Islet of Langerhans (tissue), 1 donor: ENCODE data around the gene USP3.

ENCODE experiments used
- FAIRE-seq: peaks from one replicate; lab custom pipeline; 2011; peaks lifted over from hg19 to GRCh38; lab: Jason Lieb, UNC

USP3 gene

GRCh38 chr15:63504247-63504978 lies at the start of gene USP3:
TSS of gene USP3 (plus strand) at chr15:63504593. CDS start at chr15:63504740, 147 bp downstream.
- no peak for FAIRE-seq

DNA sequence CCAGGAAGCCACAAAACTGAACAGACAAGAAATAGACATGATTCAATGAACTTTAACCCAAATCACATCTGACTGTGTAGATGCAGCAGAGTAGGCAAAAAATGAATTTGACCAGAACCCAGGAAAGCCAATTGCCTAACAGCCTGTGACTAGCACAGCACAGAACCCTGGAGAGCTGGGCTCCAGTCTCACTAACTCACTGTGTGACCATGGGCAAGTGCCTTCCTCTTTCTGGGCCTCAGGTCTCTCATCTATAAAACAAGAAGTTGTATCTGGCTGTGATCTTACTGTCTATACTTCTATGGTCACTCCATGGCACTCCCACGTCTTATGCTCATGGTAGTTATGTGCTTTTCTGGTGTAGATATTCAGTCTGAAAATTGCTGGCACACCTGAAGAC lies 48.1 kb upstream of the USP3 start:
- FAIRE-seq = no peak

GRCh38 chr15:63457379-63457778 lies 47.0 kb upstream of the USP3 start:
- no peak for FAIRE-seq

DNA sequence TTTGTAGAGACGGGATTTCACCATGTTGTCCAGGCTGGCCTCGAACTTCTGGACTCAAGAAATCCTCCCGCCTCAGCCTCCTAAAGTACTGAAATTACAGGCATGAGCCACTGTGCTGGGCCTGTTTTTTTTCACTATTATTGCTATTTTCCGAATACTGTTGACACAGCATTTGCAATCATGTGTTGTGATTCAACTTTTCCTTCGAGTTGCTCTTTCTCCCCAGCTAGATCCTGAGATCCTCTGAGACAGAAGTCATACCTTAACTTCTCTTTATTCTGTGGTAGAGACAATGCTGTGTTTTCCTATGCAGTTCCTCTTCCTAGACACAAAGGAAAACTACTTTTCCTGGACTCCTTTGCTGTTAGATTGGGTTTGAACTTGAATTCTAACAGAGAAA lies 46.4 kb upstream of the USP3 start:
- FAIRE-seq = no peak

- no peak for FAIRE-seq
These were observed 45.5 kb upstream of the USP3 start for GRCh38 chr15:63458794-63459395.

DNA sequence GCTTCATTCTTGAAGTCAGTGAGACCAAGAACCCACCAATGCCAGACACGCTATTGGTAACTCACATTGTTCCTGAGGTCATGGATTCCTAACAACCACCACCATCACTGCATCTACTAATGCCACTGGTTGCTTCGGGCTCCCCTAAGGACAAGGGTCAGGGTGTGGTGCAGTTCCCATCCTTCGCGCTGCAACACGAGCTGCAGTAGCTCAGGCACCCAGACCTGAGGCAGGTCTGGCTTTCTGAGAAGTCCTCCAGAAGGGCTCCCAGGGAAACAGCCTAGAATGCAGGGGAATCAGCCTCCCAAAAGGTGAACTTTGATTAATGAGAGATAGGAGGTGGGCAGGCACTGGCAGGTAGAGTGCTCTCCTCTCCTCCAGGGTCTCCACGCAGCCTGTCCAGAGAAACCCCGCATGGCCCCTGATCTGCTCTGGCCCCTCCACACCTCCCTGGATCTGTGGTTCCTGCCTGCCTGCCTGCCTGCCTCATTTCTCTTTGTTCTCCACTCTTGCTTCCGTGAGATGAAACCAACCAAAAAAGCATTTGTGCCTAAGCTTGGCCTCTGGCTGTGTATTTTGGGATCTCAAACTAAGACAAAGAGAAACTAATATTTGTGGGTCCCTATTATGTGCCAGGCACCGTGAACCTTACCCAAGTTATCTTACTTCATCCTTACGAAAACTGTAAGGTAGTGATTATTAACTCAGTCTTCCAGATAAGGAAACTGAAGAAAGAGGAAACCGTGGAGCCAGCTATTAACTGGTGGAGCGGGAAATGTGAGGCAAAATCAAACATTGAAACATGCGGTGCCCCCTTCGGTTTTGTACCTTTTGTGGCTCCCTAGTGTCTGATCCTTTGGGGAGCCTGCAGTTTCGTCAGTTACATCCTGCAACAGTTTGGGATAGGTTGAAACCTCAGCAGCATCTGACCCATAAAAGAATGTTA lies 43.9 kb upstream of the USP3 start:
- FAIRE-seq = no peak

DNA sequence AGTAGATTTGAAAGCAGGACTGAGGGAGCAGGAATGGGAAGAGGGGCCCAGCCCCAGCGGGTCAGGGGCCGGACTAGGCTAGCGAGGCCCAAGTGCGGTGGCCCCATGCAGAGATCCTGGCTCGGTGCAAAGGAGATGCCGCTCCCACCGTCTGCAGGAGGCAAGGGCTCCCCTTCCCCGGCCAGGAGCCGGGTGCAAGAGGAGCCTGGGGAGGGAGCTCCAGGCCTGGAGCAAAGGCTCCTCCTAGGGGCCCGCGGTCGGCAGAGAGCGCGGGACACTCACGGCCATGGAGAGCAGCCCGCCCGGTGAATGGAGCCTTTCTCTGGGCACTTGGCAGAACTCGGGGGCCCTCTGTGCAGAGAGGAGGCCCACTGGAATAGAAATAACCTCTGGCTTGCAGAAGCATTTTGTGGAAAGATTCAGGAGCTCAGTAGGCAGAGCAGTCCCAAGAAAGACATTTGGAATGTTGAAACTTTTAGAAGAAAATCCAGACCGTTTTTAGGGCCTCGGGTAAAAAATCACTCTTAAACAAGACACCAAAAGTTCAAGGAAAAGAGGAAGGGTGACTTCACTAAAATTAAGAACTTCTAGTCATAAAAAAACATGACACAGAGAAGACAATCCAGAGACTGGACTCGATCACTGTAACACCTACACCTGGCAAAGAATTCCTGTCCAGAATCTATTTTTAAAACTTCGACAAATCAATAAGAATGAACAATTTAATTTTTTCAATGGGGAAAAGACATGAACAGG lies 43.0 kb upstream of the USP3 start:
- no peak for FAIRE-seq

DNA sequence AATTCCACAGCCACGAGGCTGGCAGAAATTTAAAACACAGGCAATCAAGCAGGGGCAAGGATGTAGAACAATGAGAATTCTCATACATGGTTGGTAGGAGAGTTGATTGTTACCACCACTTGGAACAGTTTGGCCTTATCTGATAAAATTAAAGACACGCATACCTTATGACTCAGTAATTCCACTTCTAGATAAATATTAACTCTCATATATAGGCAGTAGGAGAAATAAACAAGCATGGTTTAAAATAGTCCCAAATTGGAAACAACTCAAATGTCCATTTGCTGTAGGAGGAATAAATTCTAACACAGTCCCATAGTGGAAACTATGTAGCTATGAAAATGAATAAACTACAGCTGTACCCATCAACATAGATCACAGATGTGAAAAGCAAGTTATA lies 42.3 kb upstream of the USP3 start:
- FAIRE-seq = no peak

- no peak for FAIRE-seq
These were observed 41.4 kb upstream of the USP3 start for GRCh38 chr15:63463036-63463435.

DNA sequence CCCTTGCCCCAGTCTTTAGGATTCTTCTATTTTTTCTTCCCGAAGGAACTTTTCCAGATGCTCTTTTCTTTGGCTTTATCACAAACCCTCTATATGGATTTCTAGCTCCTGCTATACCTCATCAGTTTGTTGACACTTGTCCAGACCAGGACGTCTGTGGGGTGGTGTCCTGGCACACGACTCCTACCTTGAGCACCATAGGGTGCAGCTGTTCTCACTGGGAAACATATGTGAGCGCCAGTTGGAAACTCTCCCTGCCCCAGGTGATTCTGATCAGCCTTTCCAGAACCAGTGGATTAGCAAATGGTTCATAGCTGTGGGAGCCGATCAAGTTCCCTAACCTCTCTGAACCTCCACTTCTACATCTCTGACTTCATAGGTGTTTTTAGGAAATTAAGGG lies 40.6 kb upstream of the USP3 start:
- no peak for FAIRE-seq

DNA sequence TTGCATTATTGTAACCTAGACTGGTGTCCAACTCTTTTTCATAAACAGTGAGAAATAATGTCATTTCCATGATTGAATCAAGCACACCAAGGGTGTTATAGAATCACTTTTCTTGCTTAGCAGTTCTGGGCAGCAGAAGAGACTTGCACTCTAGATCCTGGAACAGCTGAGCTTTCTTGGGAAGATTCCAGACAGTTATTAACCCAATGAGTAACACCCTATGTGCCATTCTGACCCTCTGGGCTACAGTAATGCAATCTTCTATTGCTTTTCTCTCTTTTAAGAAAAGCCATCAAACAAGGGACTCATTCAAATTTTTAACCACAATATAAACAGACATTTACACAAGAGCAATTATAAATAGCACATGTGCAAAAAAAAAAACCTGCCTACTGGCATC lies 39.3 kb upstream of the USP3 start:
- FAIRE-seq = no peak

- peak; percentile 76 for FAIRE-seq
These were observed 37.8 kb upstream of the USP3 start for GRCh38 chr15:63466378-63467192.

GRCh38 chr15:63469190-63469589 lies 35.2 kb upstream of the USP3 start:
- no peak for FAIRE-seq

DNA sequence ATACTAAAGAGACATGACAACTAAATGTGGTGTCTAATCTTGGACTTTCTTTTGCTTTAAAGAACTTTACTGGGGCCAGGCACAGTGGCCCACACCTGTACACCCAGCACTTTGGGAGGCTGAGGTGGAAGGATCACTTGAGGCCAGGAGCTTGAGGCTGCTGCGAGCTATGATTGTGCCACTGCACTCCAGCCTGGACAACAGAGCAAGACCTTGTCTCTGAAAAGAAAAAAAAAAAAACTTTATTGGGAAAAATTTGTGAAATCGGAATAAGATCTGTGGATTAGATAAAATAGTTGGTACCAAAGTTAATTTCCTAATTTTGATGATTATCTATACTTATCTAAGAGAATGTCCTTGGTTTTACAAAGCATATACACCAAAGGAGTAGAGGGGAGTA lies 34.4 kb upstream of the USP3 start:
- no peak for FAIRE-seq

DNA sequence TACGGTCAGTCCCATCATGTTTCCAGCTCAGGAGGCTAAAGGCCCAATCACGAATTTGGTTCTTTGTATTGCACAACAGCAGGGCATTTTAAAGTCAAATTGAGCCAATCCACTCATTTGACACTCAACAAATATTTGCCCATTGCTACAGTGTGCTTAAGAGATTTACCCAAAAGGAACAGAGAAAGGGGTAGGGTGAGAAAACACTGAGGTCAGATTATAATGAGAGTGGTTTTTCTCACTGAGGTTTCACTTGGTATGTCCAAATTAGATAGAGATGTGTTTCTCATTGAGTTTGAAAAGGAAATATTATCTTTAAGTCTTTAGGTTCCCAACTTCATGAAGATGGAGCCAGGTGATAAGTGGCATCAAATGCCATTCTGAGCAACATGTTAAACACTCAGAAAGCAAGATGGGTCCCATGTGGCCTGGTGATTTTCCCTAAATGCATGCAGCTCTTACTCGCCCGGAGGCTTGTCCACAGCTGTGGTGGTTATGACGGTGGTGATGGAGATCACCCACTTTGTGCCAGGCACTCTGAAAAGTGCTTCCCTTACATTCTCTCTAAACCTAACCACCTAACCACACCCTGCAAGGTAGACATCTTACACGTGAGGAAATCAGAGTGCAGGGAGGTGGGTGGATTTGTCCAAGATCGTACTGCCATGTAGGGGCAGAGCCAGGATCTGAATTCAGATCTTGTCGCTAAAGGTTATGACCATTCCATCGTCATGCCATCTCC lies 31.2 kb upstream of the USP3 start:
- no peak for FAIRE-seq

- no peak for FAIRE-seq
These were observed 30.7 kb upstream of the USP3 start for GRCh38 chr15:63473749-63473998.

- peak; percentile 73 for FAIRE-seq
These were observed 30.2 kb upstream of the USP3 start for GRCh38 chr15:63473999-63474809.

DNA sequence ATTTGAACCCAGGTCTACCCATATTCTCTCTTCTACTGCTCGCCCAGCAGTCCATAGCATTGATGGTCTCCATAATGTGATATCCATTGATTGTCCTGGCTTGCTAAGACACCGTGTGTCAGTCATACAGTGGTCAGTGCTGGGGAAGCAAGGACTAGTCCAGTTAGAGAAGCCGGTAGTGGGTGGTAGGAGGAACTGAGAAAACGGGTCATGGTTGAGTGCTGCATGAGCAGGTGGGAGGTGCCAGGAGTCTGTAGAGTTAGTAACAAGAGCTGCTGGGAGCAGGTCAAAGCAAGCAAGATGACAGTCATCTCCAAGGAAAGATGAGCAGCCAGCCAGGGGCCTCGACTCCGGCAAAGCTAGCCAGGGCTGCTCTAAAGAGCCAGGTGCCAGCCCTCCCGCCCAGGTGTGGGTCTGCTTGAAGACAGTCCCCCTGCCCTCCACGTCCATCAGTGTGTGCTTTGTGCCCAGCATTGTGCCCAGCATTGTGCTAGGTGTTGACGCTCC lies 29.5 kb upstream of the USP3 start:
- no peak for FAIRE-seq

- no peak for FAIRE-seq
These were observed 28.7 kb upstream of the USP3 start for GRCh38 chr15:63475707-63476106.

- no peak for FAIRE-seq
These were observed 28.2 kb upstream of the USP3 start for GRCh38 chr15:63476229-63476632.
